Right renal cortex interstitium (tissue), 3 donors: ENCODE measurements around the gene ARHGAP20. TPM values are rescaled to one million over a fixed set of nuclear protein-coding genes. Genes with fewer than 3 reads are reported as not detected.

Source experiments
- DNase-seq, 3 donors: peaks; one replicate each; pipeline ENCODE4 v3.0.0-alpha.2; 2013; ENCODE audit warnings: low read depth in 3 of 3, low spot score in 2 of 3
- polyA plus RNA-seq, 3 donors: library from polyadenylated mRNA; unstranded; fragments of 120-200 nt; gene quantifications; one replicate each; pipeline ENCODE4 v1.2.1, GENCODE V29; 2013; ENCODE audit not compliant: insufficient read length in 3 of 3

The ARHGAP20 gene
- 1 to 10 TPM; 4.0 to 4.5 (median 4.1) TPM for polyA plus RNA-seq

DNA sequence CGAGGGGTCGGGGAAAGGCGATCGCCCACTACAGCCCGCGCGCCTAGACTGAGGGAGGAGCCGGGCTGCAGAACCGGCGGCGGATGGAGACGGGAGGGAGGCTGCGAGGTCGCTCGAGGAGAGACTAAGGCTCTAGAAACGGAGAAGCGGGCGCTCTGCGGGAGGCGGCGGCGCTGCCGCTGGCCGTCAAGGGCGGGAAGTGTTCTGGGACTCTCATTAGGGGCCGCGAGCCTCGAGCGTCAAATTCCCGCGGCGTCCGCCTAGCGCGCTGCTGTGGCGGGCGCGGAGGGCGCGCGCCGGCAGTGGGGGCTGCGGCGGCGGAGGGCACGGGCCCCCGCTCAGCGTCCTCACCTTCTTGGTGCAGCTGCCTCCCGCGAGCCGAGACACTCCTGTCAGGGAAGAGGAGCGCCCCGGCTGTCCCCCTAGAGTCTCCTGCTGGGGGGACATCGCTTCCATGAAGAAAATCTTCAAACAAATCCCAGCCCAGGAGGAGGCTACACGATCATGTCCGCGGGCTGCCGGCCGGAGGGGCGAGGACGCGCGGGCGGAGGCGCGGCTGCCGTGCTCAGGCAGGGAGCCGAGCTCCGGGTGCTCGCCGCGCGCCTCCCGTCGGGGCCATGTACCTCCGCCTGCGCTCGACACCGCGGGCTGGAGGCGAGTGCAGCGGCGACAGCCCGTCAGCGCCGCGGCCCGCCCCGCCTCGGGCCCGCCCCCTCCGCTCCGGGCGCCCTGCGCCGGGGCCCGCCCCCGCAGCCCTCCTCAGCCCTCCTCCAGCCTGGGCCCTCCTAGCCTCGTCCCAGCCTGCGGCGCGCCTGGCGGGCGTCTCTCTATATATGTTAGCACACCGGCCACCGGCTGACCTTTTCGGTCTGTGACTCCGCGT is at the start of gene ARHGAP20:
Gene ARHGAP20, minus strand, starts transcription at position 662 of the 883 bp plus-strand sequence. Its CDS starts 206 bp downstream, at position 456.
- DNase-seq = no peak

- no peak for DNase-seq
Observed at GRCh38 chr11:110761991-110762390, 49.8 kb upstream of the ARHGAP20 start.

- no peak for DNase-seq
Observed at GRCh38 chr11:110761131-110761530, 48.9 kb upstream of the ARHGAP20 start.

DNA sequence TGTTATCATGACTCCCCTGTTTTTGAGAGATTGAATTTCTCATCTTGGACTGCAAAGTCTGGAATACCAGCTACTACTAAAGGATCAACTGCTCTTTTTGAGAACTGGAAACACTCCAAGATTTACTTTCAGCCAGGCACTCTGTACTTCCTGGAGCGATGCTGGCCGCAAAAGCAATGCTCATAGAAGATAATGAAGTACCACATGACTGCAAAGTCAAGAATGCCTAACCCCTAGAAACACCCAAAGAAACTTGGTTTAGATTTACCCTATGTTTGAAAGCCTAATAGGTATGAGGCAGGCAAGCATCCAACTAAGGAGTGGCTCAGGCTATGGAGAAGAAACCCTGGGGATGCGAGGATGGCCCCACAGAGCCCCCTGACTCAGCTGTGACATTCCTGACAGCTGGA is 47.7 kb upstream of the ARHGAP20 start:
- DNase-seq = no peak

- no peak for DNase-seq
Observed at GRCh38 chr11:110757962-110758755, 45.9 kb upstream of the ARHGAP20 start.

- no peak for DNase-seq
Observed at GRCh38 chr11:110757066-110757465, 44.8 kb upstream of the ARHGAP20 start.

DNA sequence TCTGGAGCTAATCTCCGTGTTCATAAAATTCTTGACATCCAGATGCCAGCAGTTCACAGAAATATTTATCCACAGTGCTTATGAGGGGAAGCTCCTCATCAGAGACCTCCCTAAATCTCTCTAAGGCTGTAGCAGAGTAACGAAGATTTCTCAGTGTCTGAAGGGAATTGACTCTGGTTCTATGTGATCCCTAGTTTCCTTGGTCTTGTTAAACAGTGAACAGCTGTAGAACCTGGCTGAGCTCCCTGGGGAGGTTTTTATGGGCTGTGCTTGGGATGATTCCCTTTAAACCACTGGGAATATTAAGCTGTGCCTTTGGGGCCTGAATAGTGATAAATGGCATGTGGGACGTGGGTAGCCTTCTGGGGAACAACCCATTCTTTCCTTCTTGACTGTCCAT is 43.7 kb upstream of the ARHGAP20 start:
- DNase-seq = no peak

GRCh38 chr11:110752890-110753289 is 40.7 kb upstream of the ARHGAP20 start:
- no peak for DNase-seq

DNA sequence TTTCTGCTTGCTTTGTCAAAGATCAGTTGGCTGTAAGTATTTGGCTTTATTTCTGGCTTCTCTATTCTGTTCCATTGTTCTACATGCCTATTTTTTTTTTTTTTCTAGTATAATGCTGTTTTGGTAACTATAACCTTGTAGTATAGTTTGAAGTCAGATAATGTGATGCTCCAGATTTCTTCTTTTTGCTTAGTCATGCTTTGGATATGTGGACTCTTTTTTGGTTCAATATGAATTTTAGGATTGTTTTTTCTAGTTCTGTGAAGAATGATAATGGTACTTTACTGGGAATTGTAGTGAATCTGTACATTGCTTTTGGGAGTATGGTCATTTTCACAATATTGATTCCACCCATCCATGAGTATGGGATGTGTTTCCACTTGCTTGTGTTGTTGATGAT is 37.9 kb upstream of the ARHGAP20 start:
- DNase-seq = no peak

GRCh38 chr11:110747531-110747930 is 35.3 kb upstream of the ARHGAP20 start:
- DNase-seq = no peak

DNA sequence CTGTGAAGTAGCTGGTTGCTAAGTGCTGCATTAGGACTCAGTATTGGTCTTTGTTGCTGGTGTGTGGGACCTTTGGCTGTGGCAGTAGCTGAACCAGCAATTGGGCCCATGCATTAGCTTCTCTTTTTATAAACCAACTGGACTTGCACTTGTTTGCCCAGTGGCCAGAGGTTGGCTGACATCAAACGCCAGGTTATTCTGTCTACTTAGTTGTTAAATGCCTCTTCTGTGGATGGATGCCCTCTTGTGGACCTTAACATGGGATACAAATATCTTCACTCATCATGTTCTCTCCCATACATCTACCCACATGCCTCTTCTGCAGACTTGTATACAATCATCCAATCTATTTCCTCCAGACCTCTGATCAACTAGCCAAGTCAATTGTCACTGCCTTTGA is 26.4 kb upstream of the ARHGAP20 start:
- no peak for DNase-seq

DNA sequence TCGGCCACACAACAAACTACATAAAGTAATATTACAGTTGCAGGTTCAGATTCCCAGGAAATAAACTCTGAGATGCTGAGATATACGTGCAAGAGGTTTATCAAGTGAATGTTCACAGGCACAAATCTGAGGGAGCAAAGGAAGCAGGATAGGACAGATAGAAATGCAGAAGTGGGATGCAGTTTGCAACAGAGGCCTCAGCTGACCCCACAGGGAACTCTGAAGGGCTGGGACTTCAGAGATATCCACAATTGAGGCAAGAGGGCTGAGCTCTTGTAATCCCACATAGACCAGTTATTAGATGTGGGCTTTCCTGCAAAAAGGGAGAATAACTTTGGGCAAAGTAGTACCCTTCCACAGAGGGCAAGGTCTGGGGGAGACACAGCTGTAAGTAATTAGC is 25.4 kb upstream of the ARHGAP20 start:
- no peak for DNase-seq

DNA sequence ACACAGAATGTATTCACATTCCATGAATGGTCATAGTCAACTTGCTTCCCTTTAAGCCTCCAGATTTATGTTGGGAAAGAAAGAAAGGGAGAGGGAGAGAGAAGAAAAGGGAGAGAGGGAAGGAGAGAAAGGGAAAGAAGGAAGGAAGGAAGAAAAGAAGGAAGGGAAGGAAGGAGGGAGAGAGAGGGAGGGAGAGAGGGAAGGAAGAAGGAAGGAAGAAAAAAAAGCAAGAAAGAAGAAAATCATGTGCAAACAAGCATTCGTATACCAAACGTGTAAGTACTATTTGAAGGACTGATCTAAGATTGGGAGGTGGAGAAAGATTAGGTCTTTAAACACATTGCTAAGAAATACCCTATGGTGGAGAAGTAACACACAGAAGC is 23.9 kb upstream of the ARHGAP20 start:
- no peak for DNase-seq

GRCh38 chr11:110735455-110736170 is 23.4 kb upstream of the ARHGAP20 start:
- DNase-seq = no peak

- DNase-seq = no peak
Observed at GRCh38 chr11:110734790-110735189, 22.6 kb upstream of the ARHGAP20 start.

- no peak for DNase-seq
Observed at GRCh38 chr11:110730773-110731172, 18.5 kb upstream of the ARHGAP20 start.

DNA sequence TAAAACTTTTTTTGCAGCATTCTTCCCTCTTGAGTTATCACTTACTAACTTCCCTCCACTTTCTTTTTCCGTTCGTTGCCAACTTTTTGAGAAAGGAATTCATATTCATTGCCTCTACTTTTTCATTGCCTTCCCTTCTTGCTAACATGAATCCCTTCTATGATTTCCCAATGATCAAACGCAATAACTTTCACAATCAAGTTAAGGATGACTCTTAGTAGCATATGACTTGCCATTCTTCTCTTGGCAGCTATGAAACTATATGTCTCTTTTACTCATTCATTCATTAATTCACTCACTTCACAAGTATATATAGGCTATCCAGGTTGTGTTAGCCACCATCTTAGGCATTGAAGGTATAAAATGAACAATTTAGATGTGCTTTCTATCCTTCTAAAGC is 16.6 kb upstream of the ARHGAP20 start:
- DNase-seq = no peak

GRCh38 chr11:110728476-110728875 is 16.2 kb upstream of the ARHGAP20 start:
- no peak for DNase-seq

GRCh38 chr11:110724358-110724757 is 12.1 kb upstream of the ARHGAP20 start:
- DNase-seq = no peak

GRCh38 chr11:110720431-110721275 is 8.4 kb upstream of the ARHGAP20 start:
- DNase-seq = no peak
